COR-L47 (cell line): ENCODE results near the gene PDE2A.

ENCODE experiments used
- DNase-seq: peaks from one replicate; lab custom pipeline; 2025; lab: John Stamatoyannopoulos, UW

PDE2A gene

GRCh38 chr11:72673943-72674828, at the start of gene PDE2A:
Gene PDE2A, minus strand, starts transcription at chr11:72674422. Its CDS starts 215 bp downstream, at chr11:72674207.
- no peak for DNase-seq

- DNase-seq = no peak
Measured at GRCh38 chr11:72723508-72723907, 49.3 kb upstream of the PDE2A start.

DNA sequence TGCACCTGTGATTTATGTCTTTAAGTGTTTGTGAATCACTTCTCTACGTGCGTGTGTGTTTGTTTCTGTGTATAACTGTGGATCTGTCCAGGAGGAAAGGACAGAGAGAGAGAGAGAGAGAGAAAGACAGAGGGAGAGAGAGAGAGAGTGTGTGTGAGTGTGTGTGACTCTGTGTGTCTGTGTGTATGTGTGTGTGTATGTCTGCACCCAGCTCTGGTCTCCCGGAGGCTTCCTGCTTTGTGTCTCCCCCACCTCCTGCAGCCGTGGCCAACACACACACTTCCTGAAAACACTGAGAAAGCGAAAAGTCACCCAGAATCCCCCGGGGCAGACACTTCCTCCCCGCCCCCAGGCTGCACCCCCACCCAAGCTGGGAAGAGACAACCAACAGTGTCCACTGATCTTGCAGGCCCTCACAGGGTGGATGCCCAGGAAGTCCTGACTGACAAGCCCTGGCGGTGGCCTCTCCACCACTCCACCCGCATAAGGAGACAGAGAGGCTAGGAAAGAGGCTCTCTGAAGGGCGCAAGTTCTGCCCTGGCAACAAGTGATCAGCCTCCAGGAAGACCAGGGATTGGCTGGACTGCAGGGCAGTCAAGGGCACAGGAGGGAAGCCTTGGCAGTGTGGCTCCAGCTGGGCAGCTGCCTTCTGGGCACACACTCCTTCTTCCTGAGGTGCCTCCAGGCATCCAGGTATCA, 48.0 kb upstream of the PDE2A start:
- DNase-seq = peak; percentile 68

DNA sequence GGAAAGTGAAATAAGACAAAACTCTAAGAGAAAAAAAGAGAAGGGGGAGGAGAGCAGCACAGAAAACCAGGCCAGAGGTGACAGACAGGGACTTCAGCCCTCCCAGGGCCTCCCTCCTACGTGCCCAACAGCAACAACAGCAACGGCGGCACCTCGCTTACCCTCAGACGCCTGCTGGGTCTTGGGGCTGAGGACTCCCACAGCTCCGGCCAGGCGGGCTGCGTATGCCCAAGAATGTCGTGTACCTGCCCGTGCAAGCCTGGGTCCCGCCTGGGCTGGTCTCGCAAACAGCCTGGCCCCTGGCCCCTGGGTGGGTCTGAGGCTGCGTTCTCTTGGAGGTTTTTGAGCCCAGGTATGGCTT, 47.4 kb upstream of the PDE2A start:
- DNase-seq = no peak

GRCh38 chr11:72721276-72721675, 47.1 kb upstream of the PDE2A start:
- no peak for DNase-seq

DNA sequence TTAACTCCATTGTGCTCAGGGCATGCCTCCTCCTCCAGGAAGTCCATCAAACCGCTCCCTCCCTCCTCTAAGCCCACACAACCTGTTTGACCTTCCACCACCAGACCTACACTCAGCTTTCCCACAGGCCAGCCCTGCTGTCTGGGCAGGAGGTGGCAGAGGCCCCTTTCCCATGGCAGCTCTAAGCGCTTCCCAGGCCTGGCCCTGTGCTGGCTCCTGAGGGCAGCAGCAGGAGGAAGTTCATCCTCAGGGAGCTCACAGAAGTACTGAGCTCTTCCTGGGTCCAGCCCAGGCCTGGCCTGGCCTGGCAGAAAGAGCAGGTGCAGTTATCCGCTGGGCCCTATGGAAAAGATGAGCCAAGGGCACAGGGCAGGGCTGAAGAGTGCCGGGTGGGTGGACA, 46.6 kb upstream of the PDE2A start:
- DNase-seq = no peak

- no peak for DNase-seq
Measured at GRCh38 chr11:72720047-72720446, 45.8 kb upstream of the PDE2A start.

GRCh38 chr11:72719551-72719950, 45.3 kb upstream of the PDE2A start:
- no peak for DNase-seq

GRCh38 chr11:72719144-72719543, 44.9 kb upstream of the PDE2A start:
- DNase-seq = no peak

GRCh38 chr11:72718101-72718501, 43.9 kb upstream of the PDE2A start:
- no peak for DNase-seq

DNA sequence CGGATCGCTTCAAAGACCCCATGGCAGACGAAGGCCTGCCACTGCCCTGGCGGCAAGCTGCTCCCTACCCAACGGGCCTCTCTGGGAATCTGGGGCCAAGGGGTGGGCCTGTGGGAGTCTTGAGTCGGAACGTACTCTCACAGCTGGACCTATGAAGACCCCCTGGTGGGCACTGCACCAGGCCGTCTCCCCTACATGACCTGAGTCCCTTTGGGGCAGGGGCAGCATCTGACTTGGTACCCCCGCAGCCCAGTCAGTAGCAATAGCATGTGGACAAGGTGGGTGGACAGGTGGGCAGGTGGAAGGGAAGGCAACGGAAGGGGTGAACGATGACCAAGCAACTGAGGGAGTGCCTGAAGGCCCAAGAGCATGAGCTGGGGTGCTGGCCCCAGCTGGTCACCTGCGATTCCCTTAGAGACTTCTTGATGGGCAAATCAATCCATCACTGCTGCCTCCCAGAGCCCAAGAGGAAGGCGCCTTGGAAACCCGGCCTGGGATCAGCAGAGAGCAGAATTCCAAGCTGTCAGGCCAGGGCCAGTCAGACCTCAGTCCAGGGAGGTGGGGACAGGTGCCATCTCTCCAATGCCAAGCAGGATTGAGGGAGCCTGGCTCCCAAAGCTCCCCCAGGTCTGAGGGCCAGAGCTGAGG, 42.7 kb upstream of the PDE2A start:
- DNase-seq = no peak

DNA sequence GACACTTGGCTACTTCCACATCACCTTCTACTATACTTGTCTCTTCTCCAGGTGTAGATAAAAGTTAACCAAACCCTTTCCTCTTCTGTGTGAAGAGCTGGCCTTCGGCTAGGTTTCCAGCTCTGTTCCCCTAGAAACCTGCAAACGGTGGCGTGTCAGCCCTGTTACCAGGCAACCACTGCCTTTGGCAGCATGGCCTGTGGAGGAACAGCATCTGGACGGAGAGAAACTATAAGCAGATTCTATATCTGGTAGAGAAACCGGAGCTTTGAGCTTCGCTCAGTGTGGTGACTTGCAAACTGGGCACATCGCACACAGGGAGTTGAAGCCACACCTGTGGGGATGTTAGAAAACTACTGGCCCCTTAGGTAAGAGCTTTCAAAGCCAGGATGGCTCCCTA, 42.1 kb upstream of the PDE2A start:
- DNase-seq = peak; percentile 28

DNA sequence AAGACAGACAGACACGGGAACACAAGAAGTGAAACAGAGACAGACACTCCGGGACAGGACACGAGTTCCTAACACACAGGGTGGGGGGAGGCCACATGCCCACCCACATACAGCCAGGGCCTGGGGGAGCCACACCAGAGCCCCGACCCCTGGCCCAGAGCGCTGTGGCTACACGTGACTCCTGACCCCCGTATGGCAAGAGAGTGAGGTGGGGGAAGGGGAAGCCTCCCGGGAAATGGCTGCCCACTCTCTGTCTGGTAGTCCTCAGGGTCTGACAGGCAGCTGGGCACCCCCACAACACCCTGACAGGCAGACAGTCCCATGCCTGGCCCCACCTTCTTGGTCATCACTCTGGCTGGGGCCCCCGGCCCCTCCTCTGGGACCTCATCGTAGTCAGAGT, 38.6 kb upstream of the PDE2A start:
- DNase-seq = no peak

DNA sequence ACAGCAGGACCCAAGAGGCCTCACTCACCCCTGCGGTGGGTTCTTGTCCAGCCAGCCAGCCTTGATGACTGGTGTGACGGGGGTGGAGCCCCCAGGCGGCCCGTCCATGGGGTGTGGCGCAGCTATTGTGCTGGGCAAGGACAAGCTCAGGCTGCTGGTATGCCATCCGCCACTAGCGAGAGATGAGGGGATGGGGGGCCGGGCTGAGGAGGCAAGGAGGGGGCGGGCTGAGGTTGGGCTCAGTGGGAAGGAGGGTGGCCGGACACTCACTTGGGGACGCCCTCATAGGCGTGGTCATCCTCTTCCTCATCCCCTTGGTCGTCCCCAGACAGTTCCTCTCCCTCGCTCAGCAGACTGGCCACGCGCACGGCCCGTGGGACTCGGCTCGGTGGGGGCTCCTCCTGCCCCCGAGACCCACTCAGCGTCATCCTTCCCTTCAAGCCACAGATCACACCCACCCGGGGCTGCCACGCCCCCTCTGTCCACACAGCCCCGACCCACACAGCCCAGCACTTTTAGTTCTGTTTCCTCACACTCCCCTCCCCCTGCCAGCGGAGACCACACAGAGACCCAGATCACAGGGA, 38.0 kb upstream of the PDE2A start:
- DNase-seq = no peak

GRCh38 chr11:72711141-72711540, 36.9 kb upstream of the PDE2A start:
- DNase-seq = no peak

DNA sequence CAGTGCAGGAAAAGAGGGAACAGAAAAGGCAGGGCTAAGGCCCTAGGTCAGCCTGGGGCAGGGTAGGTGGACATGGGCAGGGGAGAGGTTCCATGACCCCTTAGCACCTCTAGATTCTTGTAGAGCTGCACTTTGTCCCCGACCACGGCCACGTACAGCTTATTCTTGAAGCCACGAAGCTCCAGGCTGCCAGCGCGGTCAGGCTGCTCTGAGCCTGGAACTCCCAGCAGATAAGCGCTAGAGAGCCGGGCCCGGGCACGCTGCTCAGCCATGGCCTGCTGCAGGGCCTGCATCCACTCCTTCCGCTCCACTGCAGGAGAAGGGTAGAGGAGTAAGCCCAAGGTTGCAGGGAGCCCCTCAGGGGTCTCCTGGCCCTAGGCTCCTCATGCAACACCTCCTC, 36.1 kb upstream of the PDE2A start:
- DNase-seq = no peak

GRCh38 chr11:72709478-72710238, 35.4 kb upstream of the PDE2A start:
- DNase-seq = no peak

- no peak for DNase-seq
Measured at GRCh38 chr11:72707032-72707431, 32.8 kb upstream of the PDE2A start.

GRCh38 chr11:72706579-72706978, 32.4 kb upstream of the PDE2A start:
- no peak for DNase-seq

DNA sequence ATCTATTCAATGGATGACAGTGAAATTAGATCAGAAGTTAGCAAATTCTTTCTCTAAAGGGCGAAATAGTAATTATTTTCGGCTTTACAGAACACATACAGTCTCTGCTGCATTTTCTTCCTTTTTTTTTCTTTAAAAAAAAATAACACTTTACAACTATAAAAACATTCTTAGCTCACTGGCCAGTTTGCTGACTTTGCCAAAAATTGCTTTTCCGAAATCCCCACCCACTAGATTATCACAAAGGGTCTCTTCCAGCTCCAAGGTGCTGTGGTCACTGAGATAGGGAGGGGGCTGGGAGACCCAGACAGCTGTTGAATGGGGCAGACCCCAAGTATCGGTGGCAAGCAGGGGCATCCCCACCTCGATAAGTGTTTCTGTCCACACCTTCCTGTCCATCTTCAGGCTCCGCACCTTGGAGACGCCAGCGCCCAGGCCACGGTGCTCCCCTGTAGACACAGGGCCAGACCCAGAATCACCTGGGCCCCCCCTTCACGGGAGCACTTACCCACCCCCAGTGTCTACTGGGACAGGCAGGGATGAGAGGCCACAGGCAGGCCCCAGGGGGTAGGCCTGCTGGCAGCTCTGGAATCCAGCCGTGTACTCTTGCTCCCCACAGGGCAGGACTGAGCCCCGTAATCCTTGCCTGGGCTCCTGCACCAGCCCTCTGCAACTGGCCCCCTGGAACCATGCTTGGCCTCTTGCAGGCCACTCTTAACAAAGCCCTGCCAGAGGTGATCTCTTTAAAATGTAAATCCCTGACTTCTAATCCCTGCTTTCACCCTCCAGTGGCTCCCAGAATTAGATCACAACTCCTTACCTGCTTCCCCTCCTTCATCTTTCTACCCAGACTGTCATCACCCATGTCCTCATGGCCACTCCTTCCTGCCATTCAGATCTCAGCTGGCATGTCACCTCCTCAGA, 31.5 kb upstream of the PDE2A start:
- DNase-seq = no peak

DNA sequence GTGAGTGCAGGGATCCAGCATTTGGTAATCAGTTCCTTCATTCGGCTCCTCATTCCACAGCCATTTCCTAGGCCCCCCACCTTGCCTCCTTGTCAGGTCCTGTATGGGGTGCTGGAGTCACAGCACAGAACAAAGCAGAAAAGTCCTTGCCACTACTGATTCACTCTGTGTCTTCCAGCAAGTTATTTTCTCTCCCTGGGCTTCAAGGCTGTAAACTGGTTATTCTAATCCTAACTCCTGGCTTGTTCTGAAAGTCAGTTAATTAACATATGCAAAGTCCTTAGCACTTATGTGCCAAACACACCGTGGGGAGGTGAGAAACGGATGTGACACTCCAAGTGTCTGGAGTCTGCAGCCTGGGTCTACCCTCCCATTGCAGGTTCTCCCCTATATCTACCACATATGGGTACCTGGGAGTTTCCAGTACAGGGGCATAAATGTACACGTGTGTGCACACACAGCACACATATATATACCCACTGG, 30.6 kb upstream of the PDE2A start:
- no peak for DNase-seq
